ENCODE measurements around the gene VANGL1. TPM values are rescaled to one million over a fixed set of nuclear protein-coding genes. Genes with fewer than 3 reads are reported as not detected.

The VANGL1 gene
- total RNA-seq, 1 donor from 2014 or later: 19.2 TPM

DNA sequence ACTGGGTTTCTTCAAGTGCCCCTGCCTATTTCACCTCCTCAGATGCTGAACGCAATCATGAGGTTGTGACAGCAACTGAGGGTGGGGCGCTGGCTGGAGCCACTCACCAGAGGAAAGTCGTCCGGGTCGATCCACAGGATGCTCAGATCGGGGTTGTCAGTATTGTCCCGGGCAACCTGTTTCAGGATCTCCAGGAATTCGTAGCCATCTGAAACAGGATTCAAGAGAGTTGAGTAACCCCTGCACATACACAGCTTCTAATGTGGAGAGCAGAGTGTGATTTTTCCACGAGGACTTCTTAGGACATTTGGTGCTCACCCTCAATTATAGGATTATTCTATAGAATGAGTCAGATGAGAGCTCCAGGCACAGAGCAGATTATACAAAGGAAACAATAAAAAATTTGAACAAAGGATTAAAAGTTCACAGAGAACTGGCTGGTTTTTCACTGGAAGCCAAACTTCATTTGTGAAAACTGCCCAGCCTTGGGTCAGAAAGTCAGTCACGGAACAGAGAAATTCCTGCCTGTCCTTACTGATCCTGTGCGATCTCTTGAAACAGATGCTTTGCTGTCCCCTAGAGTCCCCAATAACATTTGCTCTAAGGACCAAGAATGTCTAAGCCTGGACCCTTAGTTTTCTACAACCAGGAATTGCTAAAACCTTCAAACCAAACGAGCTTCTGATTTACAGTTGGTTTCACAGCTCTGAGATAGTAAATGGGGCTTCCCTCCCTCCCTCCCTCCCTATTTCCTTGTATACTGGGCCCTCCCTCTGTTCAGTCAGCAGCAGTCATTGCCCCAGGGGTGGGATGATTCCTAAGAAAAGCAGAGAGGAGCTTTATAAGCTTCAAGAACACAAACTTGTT, 63.5 kb downstream of the VANGL1 start:
- no peak for DNase-seq (ENCODE audit: low spot score)

DNA sequence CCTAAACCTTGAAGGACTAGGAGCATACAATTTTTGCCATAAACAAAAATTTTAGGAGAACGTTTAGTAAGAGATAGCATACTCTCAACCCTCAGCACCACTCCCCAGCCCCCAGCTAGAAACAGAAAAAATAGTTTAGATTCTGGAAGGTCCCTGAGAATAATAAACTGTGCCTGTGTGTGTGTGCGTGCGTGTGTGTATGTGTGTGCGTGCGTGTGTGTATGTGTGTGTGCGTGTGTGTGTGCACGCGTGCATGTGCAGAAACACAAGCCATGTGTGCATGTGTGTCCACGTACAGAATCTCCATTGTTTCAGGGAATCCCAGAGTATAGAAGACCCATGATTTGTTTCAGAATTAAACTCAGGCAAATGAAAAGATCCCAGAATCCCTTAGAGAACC, 64.2 kb downstream of the VANGL1 start:
- DNase-seq (ENCODE audit: low spot score): no peak

DNA sequence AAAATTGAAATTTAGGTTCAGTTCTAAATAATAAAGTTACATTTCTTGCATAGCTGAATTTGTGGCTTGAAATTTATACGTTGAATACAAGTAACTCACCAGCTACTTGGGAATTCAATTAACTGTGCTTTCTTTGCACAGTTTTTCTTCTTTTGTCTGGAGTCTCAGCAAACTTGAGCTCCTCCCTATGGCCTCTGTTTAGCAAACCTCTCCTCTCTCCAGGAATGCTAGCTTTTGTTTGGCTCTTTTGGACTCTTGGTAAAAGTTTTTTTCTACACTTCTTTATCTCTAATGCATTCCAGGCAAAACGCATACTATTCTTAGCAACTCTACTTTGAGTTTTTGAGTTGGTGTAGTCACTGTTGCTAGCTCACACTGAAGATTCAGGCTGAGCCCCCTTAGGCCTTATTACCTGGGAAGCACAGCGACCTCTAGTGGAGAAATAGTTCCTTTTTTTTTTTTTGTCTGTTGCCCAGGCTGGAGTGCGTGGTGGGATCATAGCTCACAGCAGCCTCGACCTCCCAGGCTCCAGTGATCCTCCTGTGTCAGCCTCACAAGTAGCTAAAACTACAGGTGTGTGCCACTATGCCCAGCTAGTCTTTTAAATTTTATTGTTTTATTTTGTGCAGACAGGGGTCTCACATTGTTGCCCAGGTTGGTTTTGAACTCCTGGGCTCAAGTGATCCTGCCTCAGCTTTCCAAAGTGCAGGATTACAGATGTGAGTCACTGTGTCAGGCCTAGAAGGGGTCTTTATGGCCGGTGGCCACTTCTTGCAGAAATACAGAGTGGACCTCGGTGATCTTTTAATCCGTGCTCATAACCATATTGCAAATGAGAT, 65.0 kb downstream of the VANGL1 start:
- no peak for DNase-seq (ENCODE audit: low spot score)

DNA sequence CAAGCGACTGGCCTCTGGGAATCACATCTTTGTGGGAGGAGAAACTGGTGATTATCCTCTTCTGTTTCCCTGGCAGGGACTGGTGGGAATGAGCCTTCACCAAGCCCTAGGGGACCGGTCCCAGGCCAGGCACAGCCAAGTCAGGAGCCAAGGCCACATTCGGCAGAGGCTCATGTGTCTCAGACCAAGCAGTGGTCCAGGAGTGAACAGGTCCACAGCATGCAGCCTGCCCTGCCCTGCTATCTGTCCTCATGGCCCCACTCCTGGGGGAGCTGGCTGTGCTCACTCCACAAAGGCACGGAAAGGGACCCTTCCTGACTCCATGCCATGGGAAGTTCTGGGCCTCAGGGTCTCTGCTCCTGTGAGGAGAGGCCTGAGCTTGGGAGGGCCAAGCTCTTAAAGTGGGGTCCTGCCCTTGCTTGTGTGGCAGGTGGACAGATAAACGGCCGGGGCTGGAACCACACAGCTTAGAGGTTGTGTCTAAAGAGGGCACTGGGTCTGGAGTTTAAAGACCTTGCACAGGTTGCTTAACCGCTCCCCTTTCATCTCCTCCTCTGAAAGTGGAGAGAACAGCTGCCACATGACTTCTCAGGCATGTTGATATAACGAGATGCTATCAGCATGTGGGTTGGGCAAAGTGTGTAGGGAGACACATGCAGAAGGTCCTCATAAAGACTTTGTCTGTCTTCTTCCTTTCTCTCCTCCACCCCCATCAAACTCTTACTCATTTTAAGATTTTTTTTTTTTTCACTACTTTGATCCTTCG, 69.3 kb downstream of the VANGL1 start:
- DNase-seq (ENCODE audit: low spot score): peak; percentile 60

DNA sequence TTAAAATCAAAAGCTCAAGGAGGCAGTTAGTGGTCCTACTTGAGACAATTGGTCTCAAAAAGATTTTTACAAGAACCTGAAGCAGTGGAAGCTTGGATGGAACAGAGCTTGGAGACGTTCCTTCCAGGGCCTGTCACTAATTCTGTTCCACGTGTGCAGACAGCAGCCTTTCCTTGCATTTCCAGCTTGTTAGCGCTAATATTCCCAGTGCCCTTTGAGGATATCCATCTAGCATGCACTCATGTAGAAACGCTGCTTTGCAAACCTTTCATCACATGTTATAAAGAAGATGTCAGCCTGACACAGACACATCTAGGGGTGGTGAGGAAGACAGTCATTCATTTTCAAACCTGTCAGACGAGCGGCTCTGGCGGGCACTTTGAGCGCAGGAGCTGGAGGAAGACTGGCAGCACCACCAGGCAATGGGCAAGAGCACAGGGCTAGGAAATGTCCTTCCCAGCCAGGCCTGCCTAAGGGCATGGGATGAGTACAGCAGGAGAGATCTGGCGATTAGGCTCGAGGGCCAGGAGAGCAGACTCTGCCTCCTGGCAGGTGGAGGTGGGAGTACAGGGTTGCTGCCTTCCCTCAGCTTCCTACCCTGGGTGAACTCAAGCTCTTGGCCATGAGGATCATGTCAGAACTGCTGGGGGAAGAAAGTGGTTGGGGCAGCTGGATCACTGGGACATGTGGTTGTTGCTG, 71.3 kb downstream of the VANGL1 start:
- DNase-seq (ENCODE audit: low spot score): no peak

DNA sequence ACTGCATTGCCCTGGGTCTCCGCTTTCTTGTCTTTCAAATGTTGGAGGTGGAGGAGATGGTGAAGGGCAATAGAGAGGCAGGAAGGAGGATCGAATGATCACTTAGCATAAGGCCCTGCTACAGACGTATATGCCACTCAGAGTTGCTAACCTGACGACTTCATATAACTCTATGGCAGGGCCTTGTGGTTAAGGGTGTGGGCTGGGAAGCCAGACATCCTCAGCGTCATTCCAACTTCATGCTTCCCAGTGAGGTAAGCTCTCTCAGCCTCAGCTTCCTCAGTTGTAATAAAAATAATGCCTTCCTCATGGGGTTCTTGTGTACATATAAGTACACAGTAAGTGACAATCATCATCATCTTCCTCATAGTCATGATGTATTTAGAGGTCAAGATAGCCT, 72.1 kb downstream of the VANGL1 start:
- no peak for DNase-seq (ENCODE audit: low spot score)

DNA sequence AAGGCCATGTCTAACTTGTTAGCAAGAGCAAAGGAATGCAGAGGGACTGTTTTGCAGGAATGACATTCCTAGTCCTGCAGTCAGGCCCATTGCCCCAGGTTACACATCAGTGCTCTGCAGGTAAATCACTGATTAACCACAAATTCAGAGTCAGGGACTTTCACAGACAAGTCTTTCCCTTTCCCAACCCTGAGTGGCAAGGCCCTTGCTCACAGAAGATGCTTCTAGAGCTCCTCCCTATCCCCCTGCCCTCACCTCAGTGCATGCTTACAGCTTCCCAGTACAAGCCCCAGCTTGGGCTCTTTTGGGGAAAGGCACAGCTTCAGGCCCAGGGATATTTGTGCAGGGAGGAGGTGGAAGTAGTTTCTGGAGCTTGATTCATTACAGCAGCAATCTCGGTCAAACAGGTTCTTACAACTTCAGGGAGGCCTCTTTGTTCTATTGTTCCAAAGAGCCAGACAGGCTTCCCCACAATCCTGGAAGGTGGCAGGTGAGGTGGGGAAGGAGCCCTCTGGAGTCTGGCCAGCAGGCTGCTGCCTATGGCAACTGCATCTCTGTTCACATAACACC, 72.9 kb downstream of the VANGL1 start:
- peak; percentile 62 for DNase-seq (ENCODE audit: low spot score)

DNA sequence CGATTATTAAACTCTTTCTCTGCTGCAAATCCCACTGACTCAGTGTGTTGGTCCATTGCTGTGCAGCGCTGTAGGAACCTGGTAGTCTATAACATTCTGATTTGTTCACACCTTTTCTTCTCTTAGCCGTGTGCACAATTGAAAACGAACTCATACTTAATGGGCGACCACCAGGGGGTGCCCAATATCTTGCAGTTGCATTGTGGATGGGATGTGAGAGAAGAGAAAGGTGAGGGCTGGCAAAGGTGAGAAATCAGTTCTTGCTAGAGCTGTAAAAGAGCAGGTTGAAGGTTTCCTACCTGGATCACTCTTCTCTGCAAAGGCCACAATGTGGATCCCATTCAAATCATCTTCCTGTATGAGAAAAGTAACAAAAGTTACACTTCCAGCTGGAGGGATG, 75.8 kb downstream of the VANGL1 start:
- no peak for DNase-seq (ENCODE audit: low spot score)

DNA sequence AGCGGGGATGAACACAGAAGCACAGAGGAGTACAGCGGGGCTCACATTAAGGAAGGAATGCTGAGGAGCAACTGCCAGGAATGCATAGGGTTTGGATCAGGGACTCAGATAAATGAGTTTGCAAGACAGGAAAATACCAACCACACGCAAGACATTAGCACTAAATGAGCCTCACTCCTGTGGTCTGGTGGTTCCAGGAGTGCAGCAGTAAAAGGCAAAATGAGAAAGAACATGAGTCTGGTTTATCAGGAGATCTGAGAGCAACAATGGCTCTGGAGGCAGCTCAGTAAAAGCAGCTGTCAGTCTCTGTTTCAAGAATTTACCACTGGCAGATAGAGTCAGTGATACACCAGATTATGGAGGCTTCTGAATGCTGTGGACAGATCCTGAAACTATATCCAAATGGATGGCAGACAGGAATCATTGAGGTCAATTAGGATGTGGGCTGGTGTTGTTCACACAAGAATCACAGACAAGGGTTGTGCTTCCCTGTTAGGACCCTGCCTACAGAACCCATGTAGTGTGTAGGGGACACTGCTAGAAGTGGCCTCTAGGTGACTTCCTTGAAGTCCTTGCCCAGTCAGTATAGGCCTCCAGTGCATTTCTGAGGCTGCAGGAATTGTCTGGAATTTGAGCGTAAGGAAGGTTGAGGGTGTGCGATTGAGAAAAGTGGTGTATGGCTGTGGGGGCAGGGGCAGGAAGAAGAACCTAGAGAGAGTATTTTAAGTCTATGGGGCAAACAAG, 76.4 kb downstream of the VANGL1 start:
- DNase-seq (ENCODE audit: low spot score): no peak

DNA sequence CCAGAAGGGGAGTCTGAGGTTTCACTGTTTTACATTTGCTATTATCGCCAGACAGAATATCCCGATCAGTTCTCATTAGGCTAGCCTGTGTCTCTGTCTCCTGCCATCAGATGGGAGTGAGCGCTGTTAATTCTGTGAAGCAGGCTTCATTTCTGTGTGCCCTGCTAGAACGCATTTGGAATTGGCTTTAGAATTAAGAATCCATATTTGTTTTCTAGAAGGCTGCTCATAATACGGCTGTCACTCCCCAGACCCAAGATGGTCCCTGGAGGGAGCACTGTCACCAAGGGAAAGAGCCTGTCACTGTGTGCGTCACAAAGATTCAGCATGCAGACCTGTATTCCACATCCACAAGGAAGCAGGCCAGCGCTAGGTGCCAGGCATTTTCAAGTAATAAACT, 77.5 kb downstream of the VANGL1 start:
- DNase-seq (ENCODE audit: low spot score): no peak

DNA sequence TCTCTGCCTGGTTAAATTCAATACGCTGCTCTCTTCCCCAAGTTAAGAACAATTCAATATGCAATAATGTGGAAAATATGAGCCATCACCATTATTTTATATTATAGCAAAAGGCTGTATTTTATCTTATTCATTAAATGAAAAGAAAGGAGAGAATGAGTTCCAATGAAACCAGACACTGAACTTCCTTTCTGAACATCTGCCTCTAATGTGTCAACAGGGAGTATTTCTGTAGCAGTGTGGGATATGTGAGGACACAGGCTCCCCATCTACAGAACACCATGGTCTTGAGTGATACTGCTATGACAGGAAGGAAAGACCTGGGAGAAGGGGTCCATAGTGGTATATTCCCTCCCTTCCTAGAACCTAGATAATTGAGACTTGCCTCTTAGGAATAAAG, 80.5 kb downstream of the VANGL1 start:
- no peak for DNase-seq (ENCODE audit: low spot score)

DNA sequence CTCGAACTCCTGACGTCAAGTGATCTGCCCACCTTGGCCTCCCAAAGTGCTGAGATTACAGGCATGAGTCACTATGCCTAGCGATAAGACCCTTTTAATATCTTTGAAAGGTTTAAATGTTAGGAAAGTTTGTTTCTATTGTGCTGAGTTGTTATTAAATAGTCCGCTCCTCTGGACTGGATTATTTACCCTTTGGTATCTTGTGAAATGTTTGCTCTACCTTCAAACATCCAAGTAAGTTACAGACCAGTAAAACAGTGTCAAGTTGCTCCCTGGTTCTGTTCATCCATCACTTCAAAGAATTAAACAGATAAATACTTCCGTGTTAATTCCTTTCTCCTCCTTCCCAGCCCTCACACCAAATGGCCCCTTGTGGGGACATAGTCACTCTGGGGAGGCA, 82.0 kb downstream of the VANGL1 start:
- DNase-seq (ENCODE audit: low spot score): no peak

DNA sequence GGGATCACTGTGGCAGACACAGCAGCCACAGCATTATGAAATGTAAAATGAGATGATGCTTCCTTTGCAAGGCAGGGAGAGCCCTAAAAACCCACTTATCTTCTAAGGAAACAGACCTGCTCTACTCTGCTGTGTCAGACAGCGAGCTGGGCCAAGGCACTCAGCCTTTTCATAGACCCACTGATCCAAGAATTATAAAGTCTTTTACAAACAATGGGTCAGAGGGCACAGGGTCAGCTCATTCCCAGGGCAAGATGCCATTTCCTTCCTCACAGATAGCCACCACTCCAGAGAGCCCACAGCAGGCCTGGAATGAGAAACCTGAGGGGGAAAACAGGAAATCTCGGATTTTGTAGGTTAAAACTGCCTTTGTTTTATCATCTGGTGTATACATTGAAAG, 83.8 kb downstream of the VANGL1 start:
- no peak for DNase-seq (ENCODE audit: low spot score)

DNA sequence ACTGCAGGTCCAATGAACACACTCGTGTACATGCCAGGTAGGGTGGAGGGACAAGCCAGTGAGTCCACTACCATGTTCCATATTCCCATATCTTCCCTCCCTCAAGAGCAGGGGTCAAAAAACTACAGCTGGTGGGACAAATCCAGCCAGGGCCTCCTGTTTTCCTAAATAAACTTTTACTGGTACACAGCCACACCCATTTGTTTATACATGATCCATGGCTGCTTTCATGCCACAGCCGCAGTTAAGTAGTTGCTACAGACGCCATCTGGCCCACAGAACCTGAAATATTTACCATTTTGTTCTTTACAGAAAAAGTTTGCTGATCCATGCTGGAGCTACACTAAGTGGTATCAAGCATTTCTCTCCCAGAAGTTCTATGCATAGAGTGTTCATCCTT, 84.4 kb downstream of the VANGL1 start:
- no peak for DNase-seq (ENCODE audit: low spot score)

DNA sequence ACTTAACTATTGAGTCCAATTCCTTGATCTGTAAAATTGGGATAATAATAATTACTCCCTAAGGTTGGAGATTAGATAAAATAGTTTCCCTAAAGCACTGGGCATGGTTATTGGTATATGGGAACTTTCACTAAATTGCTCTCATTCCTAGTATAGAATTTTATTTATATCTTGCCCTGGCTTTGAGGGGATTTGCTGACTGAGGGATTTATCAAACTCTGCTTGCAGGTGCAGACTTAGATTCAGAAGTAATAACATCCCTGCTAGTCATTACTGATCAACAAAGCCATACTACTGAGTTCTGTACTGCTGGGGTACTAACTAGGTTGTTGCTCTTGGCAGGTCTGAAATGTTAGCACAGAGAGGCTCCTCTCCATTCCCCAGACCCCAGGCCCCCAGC, 84.8 kb downstream of the VANGL1 start:
- no peak for DNase-seq (ENCODE audit: low spot score)

DNA sequence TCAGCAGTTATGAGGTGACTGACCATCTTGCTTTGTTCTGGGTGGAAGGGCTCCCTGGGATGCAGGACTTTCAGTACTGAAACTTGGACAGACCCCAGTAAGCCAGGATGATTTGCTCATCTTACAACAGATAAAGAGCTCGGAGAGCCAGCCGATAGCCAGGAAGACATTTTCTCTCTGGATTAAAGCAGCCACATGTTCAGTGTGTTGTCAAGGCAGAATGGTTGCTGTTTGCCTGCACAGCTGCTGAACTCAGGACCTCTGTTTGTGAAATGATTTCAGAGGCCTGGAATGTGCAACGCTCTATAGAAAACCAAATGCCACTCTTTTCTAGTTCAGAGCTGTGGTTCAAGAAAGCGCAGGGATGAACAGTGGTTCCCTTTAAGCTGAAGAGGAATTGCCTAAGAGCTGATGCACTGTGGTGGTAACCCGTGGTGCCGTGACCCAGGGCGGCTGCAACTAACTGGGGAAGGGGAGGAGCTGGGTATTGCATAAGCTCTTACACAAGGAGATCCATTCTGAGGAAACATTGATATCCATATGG, 86.0 kb downstream of the VANGL1 start:
- DNase-seq (ENCODE audit: low spot score): peak; percentile 65

DNA sequence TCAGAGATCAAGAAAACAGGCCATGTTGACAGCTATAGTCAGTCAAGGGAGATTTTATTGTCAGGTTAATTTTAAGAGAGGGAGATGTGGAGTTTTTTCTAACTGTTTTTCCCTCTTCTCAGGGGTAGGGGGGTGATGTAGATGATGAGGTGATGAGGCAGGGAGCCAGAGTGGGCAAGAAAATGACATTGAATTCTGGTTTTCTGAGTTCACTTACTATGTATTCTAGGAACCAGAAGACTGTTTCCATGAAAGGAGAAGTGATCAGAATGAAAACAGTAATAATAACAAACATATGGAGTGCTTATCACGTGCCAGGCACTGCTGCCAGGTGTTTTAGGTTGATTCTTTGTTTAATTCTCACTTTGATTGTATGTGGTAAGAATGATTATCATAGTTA, 86.6 kb downstream of the VANGL1 start:
- DNase-seq (ENCODE audit: low spot score): no peak

DNA sequence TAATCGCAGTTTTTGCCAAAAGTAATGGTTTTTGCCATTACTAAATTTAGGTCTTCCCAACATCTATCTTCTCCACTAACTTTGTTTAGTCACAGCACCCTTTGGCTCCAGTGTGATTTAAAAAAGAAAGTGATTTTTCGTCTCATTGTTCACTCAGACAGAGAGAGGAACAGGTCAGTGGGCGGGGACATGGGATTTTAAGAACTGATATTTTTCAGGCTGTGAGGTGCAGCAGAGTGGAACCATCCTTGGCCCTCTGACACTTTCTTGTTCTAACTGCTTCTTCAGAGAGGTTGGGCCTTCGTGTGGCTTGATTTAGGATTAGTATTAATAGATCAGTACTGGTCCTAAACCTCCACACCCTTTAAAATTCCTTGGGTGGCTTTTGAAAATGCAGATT, 88.0 kb downstream of the VANGL1 start:
- DNase-seq (ENCODE audit: low spot score): no peak

DNA sequence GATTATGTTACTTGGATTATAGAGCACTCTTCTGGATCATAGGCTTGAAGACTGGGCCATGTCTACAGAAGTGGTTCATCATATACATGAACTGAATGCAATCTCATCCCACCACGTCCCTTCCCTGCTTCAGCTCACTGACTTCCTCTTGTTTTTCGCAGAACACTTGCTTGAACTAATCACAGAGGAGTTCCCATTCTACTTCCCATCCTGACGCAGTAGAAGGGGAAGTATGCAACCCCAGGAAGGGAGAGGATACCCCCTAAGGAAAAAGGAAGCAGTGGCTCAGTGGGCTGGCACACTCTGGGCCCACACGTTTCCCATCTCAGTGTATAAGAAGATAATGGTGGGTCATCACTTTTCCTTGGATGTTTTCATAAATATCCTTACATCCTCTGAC, 90.5 kb downstream of the VANGL1 start:
- DNase-seq (ENCODE audit: low spot score): no peak

DNA sequence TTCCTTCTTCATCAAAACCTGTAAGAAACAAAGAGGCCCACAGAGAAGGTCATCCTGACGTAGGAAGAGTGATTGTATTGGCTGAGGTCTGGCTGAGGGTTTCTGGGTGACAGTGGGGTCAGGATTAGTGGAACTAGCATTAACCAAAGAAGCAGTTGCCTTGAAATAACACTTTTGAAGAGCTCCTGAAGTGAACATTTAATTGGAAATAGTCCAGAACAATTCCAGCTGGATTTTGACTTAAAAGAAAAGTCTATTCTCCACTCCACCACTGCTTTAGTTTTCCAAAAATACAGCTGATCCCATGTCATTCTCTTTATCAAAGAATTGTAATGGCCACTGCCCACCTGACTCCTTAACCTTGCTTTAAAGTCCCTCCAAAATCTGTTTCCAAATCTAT, 99.0 kb downstream of the VANGL1 start:
- no peak for DNase-seq (ENCODE audit: low spot score)
